ENCODE data around the gene RMI1.

- TF ChIP-seq, protein P1, sequence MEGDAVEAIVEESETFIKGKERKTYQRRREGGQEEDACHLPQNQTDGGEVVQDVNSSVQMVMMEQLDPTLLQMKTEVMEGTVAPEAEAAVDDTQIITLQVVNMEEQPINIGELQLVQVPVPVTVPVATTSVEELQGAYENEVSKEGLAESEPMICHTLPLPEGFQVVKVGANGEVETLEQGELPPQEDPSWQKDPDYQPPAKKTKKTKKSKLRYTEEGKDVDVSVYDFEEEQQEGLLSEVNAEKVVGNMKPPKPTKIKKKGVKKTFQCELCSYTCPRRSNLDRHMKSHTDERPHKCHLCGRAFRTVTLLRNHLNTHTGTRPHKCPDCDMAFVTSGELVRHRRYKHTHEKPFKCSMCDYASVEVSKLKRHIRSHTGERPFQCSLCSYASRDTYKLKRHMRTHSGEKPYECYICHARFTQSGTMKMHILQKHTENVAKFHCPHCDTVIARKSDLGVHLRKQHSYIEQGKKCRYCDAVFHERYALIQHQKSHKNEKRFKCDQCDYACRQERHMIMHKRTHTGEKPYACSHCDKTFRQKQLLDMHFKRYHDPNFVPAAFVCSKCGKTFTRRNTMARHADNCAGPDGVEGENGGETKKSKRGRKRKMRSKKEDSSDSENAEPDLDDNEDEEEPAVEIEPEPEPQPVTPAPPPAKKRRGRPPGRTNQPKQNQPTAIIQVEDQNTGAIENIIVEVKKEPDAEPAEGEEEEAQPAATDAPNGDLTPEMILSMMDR (IDR thresholded peaks at IDR 0.05), result no peak
- no peak for TF ChIP-seq POLR2A (IDR thresholded peaks at IDR 0.05)
Measured at GRCh38 chr9:83964973-83965349, 15.6 kb upstream of the RMI1 start.

All from Peyer's patch (tissue), 4 donors.